OCI-LY3 (cell line): ENCODE results near the gene MOGAT3.

Experiments used
- H2AFZ ChIP-seq: fragments of 200-600, 300-600 bp; shearing (Covaris generic); 2 replicates; pipeline ENCODE4 v1.6.0; 2014; ENCODE audit warnings: antibody characterized with exemption, low read depth, low read length
- H3K27ac ChIP-seq: fragments of 200-600, 300-600 bp; sonication (generic); 2 replicates; pipeline ENCODE4 v1.5.1; 2014; ENCODE audit warnings: mild to moderate bottlenecking, low read length, moderate library complexity, mixed read lengths
- H3K27me3 ChIP-seq: fragments of 200-600, 300-600 bp; sonication (generic); 2 replicates; pipeline ENCODE4 v1.6.1; 2014; ENCODE audit warnings: low read depth, low read length, mixed read lengths
- H3K36me3 ChIP-seq: fragments of 200-600, 300-600 bp; sonication (generic); replicated peaks from 2 replicates; pipeline ENCODE3; 2014; ENCODE audit warnings: low read depth, low read length, mixed read lengths
- H3K4me1 ChIP-seq: fragments of 300-600, 200-600 bp; sonication (generic); 2 replicates; pipeline ENCODE4 v1.6.1; 2014; ENCODE audit warnings: low read length, mixed read lengths
- H3K4me2 ChIP-seq: fragments of 200-600, 300-600 bp; sonication (generic); 2 replicates; pipeline ENCODE4 v1.6.1; 2014; ENCODE audit warnings: low read length, mixed read lengths
- H3K4me3 ChIP-seq: fragments of 300-600, 200-600 bp; sonication (generic); 2 replicates; pipeline ENCODE4 v1.5.1; 2014; ENCODE audit warnings: antibody characterized with exemption, mild to moderate bottlenecking, low read length, moderate library complexity
- H3K79me2 ChIP-seq: fragments of 300-600, 200-600 bp; shearing (Covaris generic); 2 replicates; pipeline ENCODE4 v1.6.1; 2014; ENCODE audit warnings: mild to moderate bottlenecking, low read length, mixed read lengths
- H3K9ac ChIP-seq: fragments of 300-600, 200-600 bp; shearing (Covaris generic); 2 replicates; pipeline ENCODE4 v1.6.0; 2014; ENCODE audit warnings: mild to moderate bottlenecking, low read length, moderate library complexity
- H3K9me3 ChIP-seq: fragments of 200-600, 300-600 bp; shearing (Covaris generic); 2 replicates; pipeline ENCODE4 v1.6.1; 2014; ENCODE audit warnings: low read length, mixed read lengths; ENCODE audit not compliant: insufficient read depth
- H4K20me1 ChIP-seq: fragments of 200-600, 300-600 bp; sonication (generic); 2 replicates; pipeline ENCODE4 v1.6.1; 2016; ENCODE audit warnings: low read length, mixed read lengths; ENCODE audit not compliant: insufficient read depth
- EZH2phosphoT487 ChIP-seq: fragments of 200-600 bp; shearing (Covaris generic); IDR thresholded peaks from 2 replicates; pipeline ENCODE4 v1.6.1; 2018; ENCODE audit warnings: antibody characterized with exemption, mixed run types, low read depth
- TF ChIP-seq, protein P1 (sequence below): fragments of 200-600, 300-600 bp; sonication (generic); IDR thresholded peaks from 2 replicates; pipeline ENCODE4 v1.5.1; 2014; ENCODE audit warnings: antibody characterized with exemption, low read length, low read depth

The MOGAT3 gene

GRCh38 chr7:101241015-101241363 lies 40.2 kb upstream of the MOGAT3 start:
- Histone ChIP-seq H3K4me3 (no peak overlapping the region), H3K27ac (no peak overlapping the region), H3K9me3 (no peaks in the 10 kb centered on the region), H2AFZ (no peak overlapping the region), H3K9ac (no peak overlapping the region), H3K4me2 (no peak overlapping the region), H3K27me3 (no peaks in the 10 kb centered on the region), H3K79me2 (peaks cover 40% of the 10 kb centered on the region), H3K4me1 (peaks cover 9% of the 10 kb centered on the region), H4K20me1 (no peaks in the 10 kb centered on the region), H3K36me3 (peaks cover 4% of the 10 kb centered on the region)
- TF ChIP-seq EZH2phosphoT487, result no peak

- H3K36me3 ChIP-seq, result no peaks in the 10 kb centered on the region
Observed at GRCh38 chr7:101240226-101241014, 39.6 kb upstream of the MOGAT3 start.

DNA sequence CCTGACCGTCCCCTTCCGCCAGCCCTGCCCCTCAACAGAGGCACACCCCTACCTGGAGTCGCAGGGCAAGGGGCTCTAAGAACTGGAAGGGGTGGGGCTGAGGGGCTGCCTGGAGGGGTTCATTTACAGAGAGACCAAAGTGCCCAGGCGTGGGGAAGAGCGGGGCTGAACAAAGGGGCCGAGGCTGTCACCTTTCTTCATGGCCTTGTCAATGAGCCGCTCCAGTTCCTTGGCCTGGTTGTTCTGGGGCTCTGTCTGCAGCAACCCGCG lies 39.0 kb upstream of the MOGAT3 start:
- H3K4me2 ChIP-seq, result no peak overlapping the region
- no peaks in the 10 kb centered on the region for H3K36me3 ChIP-seq
- no peak overlapping the region for H3K27ac ChIP-seq

More at GRCh38 chr7:101240226-101241014, 39.6 kb upstream of the MOGAT3 start:
- H2AFZ ChIP-seq, result no peak overlapping the region
- no peaks in the 10 kb centered on the region for H4K20me1 ChIP-seq
- H3K4me3 ChIP-seq, result no peak overlapping the region
- TF ChIP-seq, protein P1, sequence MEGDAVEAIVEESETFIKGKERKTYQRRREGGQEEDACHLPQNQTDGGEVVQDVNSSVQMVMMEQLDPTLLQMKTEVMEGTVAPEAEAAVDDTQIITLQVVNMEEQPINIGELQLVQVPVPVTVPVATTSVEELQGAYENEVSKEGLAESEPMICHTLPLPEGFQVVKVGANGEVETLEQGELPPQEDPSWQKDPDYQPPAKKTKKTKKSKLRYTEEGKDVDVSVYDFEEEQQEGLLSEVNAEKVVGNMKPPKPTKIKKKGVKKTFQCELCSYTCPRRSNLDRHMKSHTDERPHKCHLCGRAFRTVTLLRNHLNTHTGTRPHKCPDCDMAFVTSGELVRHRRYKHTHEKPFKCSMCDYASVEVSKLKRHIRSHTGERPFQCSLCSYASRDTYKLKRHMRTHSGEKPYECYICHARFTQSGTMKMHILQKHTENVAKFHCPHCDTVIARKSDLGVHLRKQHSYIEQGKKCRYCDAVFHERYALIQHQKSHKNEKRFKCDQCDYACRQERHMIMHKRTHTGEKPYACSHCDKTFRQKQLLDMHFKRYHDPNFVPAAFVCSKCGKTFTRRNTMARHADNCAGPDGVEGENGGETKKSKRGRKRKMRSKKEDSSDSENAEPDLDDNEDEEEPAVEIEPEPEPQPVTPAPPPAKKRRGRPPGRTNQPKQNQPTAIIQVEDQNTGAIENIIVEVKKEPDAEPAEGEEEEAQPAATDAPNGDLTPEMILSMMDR, result no peak
- TF ChIP-seq EZH2phosphoT487, result no peak
- H3K27ac ChIP-seq, result no peak overlapping the region
- H3K9ac ChIP-seq, result no peak overlapping the region
- H3K4me1 ChIP-seq, result peaks cover 9% of the 10 kb centered on the region
- H3K27me3 ChIP-seq, result no peaks in the 10 kb centered on the region
- no peak overlapping the region for H3K4me2 ChIP-seq
- peaks cover 35% of the 10 kb centered on the region for H3K79me2 ChIP-seq
- H3K9me3 ChIP-seq, result no peaks in the 10 kb centered on the region

GRCh38 chr7:101239191-101239950 lies 38.5 kb upstream of the MOGAT3 start:
- H4K20me1 ChIP-seq, result no peaks in the 10 kb centered on the region
- no peaks in the 10 kb centered on the region for H3K27me3 ChIP-seq
- H3K9me3 ChIP-seq, result no peaks in the 10 kb centered on the region
- no peak overlapping the region for H3K4me3 ChIP-seq
- TF ChIP-seq EZH2phosphoT487, result no peak
- TF ChIP-seq, protein P1, result no peak
- peaks cover 29% of the 10 kb centered on the region for H3K79me2 ChIP-seq
- no peaks in the 10 kb centered on the region for H3K36me3 ChIP-seq
- H3K4me1 ChIP-seq, result peaks cover 6% of the 10 kb centered on the region
- no peak overlapping the region for H2AFZ ChIP-seq
- no peak overlapping the region for H3K27ac ChIP-seq
- H3K9ac ChIP-seq, result no peak overlapping the region
- no peak overlapping the region for H3K4me2 ChIP-seq

More for the DNA sequence above, 39.0 kb upstream of the MOGAT3 start:
- H3K4me3 ChIP-seq, result no peak overlapping the region
- no peaks in the 10 kb centered on the region for H3K9me3 ChIP-seq
- H3K9ac ChIP-seq, result no peak overlapping the region
- TF ChIP-seq EZH2phosphoT487, result no peak
- TF ChIP-seq, protein P1, result no peak
- H3K4me1 ChIP-seq, result peaks cover 6% of the 10 kb centered on the region
- peaks cover 31% of the 10 kb centered on the region for H3K79me2 ChIP-seq
- H3K27me3 ChIP-seq, result no peaks in the 10 kb centered on the region
- H2AFZ ChIP-seq, result no peak overlapping the region
- no peaks in the 10 kb centered on the region for H4K20me1 ChIP-seq
